Measurements from ENCODE around the gene GLTPD2. TPM values are rescaled to one million over a fixed set of nuclear protein-coding genes. Genes with fewer than 3 reads are reported as not detected.

GLTPD2 gene
- total RNA-seq (2022; extraction: Qiagen RNA extraction; ENCODE audit: low read depth) = 0.14 to 0.15 TPM in 2 of 5 replicates, not detected in the others

GRCh38 chr17:4788807-4789700, at the start of gene GLTPD2:
GLTPD2 (plus strand) TSS chr17:4788964; CDS start chr17:4789012, 48 bp downstream.

GRCh38 chr17:4739122-4740024, 49.4 kb upstream of the GLTPD2 start, which contains the start of the genes CXCL16 and ZMYND15:
CXCL16 (minus strand) TSS chr17:4739928; CDS start chr17:4739339, 589 bp downstream.
ZMYND15 (plus strand) TSS chr17:4739833; CDS start chr17:4740549, 716 bp downstream.

GRCh38 chr17:4771519-4772234, 17.1 kb upstream of the GLTPD2 start, which contains the start of gene TM4SF5:
TM4SF5 (plus strand) TSS chr17:4771886; CDS start chr17:4771923, 37 bp downstream.

GRCh38 chr17:4786106-4786511, 2.7 kb upstream of the GLTPD2 start, which contains the start of gene VMO1:
VMO1 (minus strand) TSS chr17:4786364; CDS start chr17:4786352, 12 bp downstream.

GRCh38 chr17:4802228-4802627, 13.5 kb downstream of the GLTPD2 start, which contains the start of gene C17orf114:
C17orf114 (minus strand) TSS chr17:4802328.

GRCh38 chr17:4806777-4807604, 18.2 kb downstream of the GLTPD2 start, which contains the start of gene PLD2:
PLD2 (plus strand) TSS chr17:4807152; CDS start chr17:4807773, 621 bp downstream.

GRCh38 chr17:4833178-4833940, 44.6 kb downstream of the GLTPD2 start, which contains the start of gene MINK1:
MINK1 (plus strand) TSS chr17:4833340; CDS start chr17:4833584, 244 bp downstream.

Other genes starting within 250 kb of the GLTPD2 start
- gene MYBBP1A, start 233.6 kb upstream of the GLTPD2 start, total RNA-seq (2022; extraction: Qiagen RNA extraction; ENCODE audit: low read depth) = 92.2 to 121 TPM (median 114 TPM) in 5 replicates
- gene GGT6, start 228.4 kb upstream of the GLTPD2 start, total RNA-seq (2022; extraction: Qiagen RNA extraction; ENCODE audit: low read depth) = 0.35 TPM in 1 of 5 replicates, not detected in the others
- 0.32 to 1.0 TPM (median 0.53 TPM) in 5 replicates for gene SMTNL2, start 204.4 kb upstream of the GLTPD2 start, total RNA-seq (2022; extraction: Qiagen RNA extraction; ENCODE audit: low read depth)
- 0.10 to 0.12 TPM in 2 of 5 replicates, not detected in the others for gene ALOX15, start 147.3 kb upstream of the GLTPD2 start, total RNA-seq (2022; extraction: Qiagen RNA extraction; ENCODE audit: low read depth)
- 62.8 to 81.0 TPM (median 77.6 TPM) in 5 replicates for gene PELP1, start 84.8 kb upstream of the GLTPD2 start, total RNA-seq (2022; extraction: Qiagen RNA extraction; ENCODE audit: low read depth)
- gene ARRB2, start 78.3 kb upstream of the GLTPD2 start, total RNA-seq (2022; extraction: Qiagen RNA extraction; ENCODE audit: low read depth) = 48.9 to 75.6 TPM (median 63.8 TPM) in 5 replicates
- gene MED11, start 57.5 kb upstream of the GLTPD2 start, total RNA-seq (2022; extraction: Qiagen RNA extraction; ENCODE audit: low read depth) = 39.1 to 46.0 TPM (median 44.8 TPM) in 5 replicates
- gene ZMYND15, start 49.1 kb upstream of the GLTPD2 start, total RNA-seq (2022; extraction: Qiagen RNA extraction; ENCODE audit: low read depth) = 0.47 to 0.89 TPM (median 0.56 TPM) in 5 replicates
- 13.8 to 20.0 TPM (median 17.9 TPM) in 5 replicates for gene CXCL16, start 49.0 kb upstream of the GLTPD2 start, total RNA-seq (2022; extraction: Qiagen RNA extraction; ENCODE audit: low read depth)
- gene TM4SF5, start 17.1 kb upstream of the GLTPD2 start, total RNA-seq (2022; extraction: Qiagen RNA extraction; ENCODE audit: low read depth) = 0.41 to 1.1 TPM (median 0.82 TPM) in 5 replicates
- 0.35 to 1.5 TPM (median 1.1 TPM) in 5 replicates for gene VMO1, start 2.6 kb upstream of the GLTPD2 start, total RNA-seq (2022; extraction: Qiagen RNA extraction; ENCODE audit: low read depth)
- gene PSMB6, start 7.2 kb downstream of the GLTPD2 start, total RNA-seq (2022; extraction: Qiagen RNA extraction; ENCODE audit: low read depth) = 461 to 534 TPM (median 480 TPM) in 5 replicates
- gene PLD2, start 18.2 kb downstream of the GLTPD2 start, total RNA-seq (2022; extraction: Qiagen RNA extraction; ENCODE audit: low read depth) = 18.4 to 25.8 TPM (median 22.8 TPM) in 5 replicates
- 42.8 to 59.3 TPM (median 56.3 TPM) in 5 replicates for gene MINK1, start 44.4 kb downstream of the GLTPD2 start, total RNA-seq (2022; extraction: Qiagen RNA extraction; ENCODE audit: low read depth)
- gene C17orf107, start 110.6 kb downstream of the GLTPD2 start, total RNA-seq (2022; extraction: Qiagen RNA extraction; ENCODE audit: low read depth) = 0.15 to 0.35 TPM (median 0.30 TPM) in 5 replicates
- 0.05 to 0.15 TPM (median 0.08 TPM) in 3 of 5 replicates, not detected in the others for gene CHRNE, start 114.1 kb downstream of the GLTPD2 start, total RNA-seq (2022; extraction: Qiagen RNA extraction; ENCODE audit: low read depth)
- not detected in 5 replicates for gene GP1BA, start 143.3 kb downstream of the GLTPD2 start, total RNA-seq (2022; extraction: Qiagen RNA extraction; ENCODE audit: low read depth)
- 51.1 to 79.7 TPM (median 75.4 TPM) in 5 replicates for gene SLC25A11, start 151.1 kb downstream of the GLTPD2 start, total RNA-seq (2022; extraction: Qiagen RNA extraction; ENCODE audit: low read depth)
- 88.1 to 164 TPM (median 124 TPM) in 5 replicates for gene RNF167, start 151.3 kb downstream of the GLTPD2 start, total RNA-seq (2022; extraction: Qiagen RNA extraction; ENCODE audit: low read depth)
- 2,878 to 3,154 TPM (median 3,052 TPM) in 5 replicates for gene PFN1, start 159.6 kb downstream of the GLTPD2 start, total RNA-seq (2022; extraction: Qiagen RNA extraction; ENCODE audit: low read depth)
- gene ENO3, start 162.2 kb downstream of the GLTPD2 start, total RNA-seq (2022; extraction: Qiagen RNA extraction; ENCODE audit: low read depth) = 50.7 to 68.1 TPM (median 55.2 TPM) in 5 replicates
- 72.8 to 95.3 TPM (median 75.3 TPM) in 5 replicates for gene SPAG7, start 178.9 kb downstream of the GLTPD2 start, total RNA-seq (2022; extraction: Qiagen RNA extraction; ENCODE audit: low read depth)
- 20.9 to 36.6 TPM (median 32.9 TPM) in 5 replicates for gene CAMTA2, start 198.7 kb downstream of the GLTPD2 start, total RNA-seq (2022; extraction: Qiagen RNA extraction; ENCODE audit: low read depth)
- 1.4 to 3.1 TPM (median 1.6 TPM) in 5 replicates for gene INCA1, start 208.6 kb downstream of the GLTPD2 start, total RNA-seq (2022; extraction: Qiagen RNA extraction; ENCODE audit: low read depth)
- gene KIF1C, start 209.0 kb downstream of the GLTPD2 start, total RNA-seq (2022; extraction: Qiagen RNA extraction; ENCODE audit: low read depth) = 100 to 115 TPM (median 110 TPM) in 5 replicates
- gene SLC52A1, start 246.5 kb downstream of the GLTPD2 start, total RNA-seq (2022; extraction: Qiagen RNA extraction; ENCODE audit: low read depth) = 0.41 to 1.00 TPM (median 0.51 TPM) in 5 replicates

Measured in A549 treated with RU486 at 1 μM for 4 hours (cell line).